GM21381 (cell line): ENCODE results near the gene LDLRAD4.

Experiments
- ATAC-seq: cut with Tn5 transposase; IDR thresholded peaks from one replicate; pipeline ENCODE4 v1.9.1; 2021; ENCODE audit warnings: mild to moderate bottlenecking, moderate library complexity; ENCODE audit not compliant: unreplicated experiment

LDLRAD4 gene

DNA sequence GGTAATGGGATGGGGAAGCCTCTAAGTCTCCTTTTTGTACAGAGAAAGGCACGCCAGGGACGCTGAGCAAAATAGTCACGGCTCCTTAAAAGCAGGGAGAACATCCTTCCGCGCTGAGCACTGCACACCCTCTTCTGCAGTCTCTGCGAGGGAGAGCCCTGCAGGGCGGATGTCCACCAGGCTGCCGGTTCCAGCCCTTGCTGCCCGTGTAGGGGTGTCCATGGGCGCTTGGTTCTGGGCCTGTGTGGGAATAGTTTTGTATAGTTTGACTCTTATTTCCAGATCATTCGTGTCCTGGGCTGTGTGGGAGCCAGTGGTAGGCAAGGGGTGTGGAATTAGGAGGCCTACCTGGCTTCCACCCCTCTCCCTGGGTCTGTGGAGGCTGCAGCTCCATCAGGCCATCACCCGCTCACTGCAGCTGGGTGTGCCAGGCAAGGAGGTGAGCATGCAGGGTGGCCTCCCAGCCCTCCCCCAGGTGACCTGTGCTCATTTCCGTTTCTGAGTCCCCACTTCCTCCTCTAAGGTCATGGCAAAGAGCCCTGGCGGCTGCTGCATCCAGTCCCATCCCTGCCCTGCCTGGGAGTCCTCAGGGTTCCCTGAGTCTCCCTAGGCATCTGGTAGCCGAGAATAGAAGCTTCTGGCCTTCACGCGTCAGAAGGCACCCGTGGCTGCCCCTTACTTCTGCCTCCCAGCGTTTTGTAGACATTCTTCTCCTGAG, 202.6 kb downstream of the LDLRAD4 start:
- ATAC-seq, result no peak

- no peak for ATAC-seq
Measured at GRCh38 chr18:13422541-13423147, 204.1 kb downstream of the LDLRAD4 start.

DNA sequence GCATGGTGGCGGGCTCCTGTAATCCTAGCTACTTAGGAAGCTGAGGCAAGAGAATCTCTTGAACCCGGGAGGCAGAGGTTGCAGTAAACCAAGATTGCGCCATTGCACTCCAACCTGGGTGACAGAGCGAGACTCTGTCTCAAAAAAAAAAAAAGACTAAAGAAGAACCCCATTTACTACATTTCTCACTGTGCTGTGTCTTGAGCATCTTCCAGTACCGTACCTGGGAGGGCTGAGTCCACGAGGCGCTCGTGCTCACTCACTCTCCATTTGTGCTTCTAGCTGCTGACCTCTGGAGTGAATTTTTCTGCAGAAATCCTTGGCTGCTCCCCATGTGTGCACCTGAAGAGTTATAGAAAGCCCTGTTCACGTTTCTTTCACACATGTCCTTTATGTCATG, 204.8 kb downstream of the LDLRAD4 start:
- no peak for ATAC-seq

DNA sequence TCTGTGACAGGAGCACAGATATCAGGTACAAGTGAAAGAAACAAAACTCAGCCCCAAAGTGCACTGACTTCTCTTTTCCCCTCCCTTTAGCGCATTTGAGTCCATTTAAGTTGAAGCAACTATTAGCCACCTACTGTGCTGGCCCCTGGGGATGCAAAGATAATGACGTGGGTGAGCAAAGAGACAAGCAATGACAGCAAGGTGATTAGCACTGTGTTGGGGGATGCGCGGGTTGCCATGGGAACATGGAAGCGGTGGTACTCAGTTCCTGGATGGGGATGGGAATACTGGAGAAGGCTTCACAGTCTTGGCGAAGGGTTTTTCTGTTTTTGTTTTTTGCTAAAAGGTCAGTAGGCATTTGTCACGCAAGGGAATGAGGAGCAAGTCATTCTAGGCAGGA, 205.8 kb downstream of the LDLRAD4 start:
- no peak for ATAC-seq

DNA sequence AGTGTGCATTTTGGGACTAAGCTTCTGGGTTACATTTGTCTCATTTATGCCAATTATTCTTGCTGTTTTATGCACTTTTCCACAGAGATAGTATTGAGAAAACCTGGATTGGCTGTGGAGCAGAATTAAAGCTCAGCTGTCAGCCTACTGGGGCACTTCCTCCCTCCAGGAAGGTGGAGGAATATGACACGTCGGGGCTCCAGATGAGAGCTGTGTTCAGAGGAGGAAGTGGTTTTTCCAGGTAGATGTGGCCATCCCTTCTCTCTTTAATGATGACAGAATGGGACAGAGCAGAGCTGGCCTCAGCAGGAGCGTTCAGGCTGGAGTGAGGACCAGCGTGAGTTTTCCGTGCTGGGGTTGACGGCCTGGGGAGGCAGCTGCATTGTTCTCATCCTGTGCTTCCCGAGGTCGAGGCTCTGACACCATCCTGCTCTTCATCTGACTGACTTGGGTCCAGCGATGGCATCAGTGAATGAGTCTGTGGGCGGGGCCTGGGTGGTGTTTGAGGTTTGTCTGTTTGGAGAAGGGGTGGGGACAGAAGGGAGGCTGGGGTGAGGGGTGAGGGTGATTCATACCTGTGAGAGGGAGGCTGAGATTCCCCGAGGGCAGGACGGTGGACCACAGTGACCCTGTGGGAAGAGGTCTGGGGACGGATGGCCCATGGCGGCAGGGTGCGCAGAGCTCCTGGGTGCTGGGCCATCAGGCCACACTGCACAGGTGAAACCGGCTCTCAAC, 207.0 kb downstream of the LDLRAD4 start:
- no peak for ATAC-seq

GRCh38 chr18:13427354-13427753, 208.8 kb downstream of the LDLRAD4 start:
- no peak for ATAC-seq

DNA sequence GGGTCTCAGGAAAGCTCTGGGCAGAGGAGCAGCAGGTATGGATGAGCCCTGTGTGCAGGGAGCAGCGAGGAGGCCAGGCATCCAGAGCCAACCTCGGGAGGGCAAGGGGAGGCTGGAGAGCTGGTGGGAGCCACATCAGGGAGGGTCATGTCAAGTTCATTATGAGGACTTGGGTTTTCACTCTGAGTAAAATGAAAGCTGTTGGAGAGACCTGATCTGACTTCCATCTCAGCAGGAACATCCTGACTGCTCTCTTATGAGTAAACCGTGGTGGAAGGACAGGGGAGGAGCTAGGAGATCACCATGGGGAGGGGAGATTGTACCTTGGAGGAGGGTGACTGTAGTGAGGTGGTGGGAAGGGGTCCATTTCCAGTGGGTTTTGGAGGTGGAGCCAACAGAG, 209.8 kb downstream of the LDLRAD4 start:
- no peak for ATAC-seq

DNA sequence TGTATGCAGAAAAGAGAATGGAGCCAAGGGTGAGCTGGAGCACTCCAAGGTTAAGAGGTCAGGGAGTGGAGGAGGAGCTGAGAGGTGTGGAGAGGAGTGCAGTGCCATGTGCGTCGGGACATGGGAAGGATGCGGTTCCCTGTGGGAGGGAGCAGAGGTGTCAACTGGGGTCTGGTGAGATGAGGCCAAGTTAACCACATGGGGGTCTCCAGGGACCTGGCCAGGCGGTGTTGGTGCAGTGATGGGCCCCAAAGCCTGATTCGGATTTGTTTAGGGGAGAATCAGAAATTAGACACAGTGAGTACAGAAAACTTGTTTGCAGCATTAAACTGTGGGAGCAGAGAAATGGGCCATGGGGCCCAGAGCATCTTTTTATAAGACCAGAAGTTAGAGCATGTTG, 210.5 kb downstream of the LDLRAD4 start:
- no peak for ATAC-seq

- ATAC-seq, result no peak
Measured at GRCh38 chr18:13429884-13430510, 211.4 kb downstream of the LDLRAD4 start.

DNA sequence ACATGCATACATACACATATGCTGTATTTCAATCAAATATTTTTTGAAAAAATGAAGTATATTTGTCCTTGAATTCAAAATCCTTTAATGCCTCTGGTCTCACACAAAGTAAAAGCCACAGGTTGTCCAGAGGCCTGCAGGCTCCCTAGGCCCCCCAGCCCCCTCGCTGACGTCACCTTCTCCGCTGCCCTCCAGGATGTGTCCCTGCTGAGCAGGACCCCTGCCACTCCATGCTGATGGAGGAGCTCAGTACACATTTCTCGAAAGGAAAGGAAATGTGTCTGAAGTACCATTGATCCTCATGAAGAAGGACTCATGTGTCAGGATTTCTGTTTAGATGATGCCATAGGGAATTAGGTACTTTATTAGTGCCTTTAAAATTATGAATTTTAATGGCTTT, 212.1 kb downstream of the LDLRAD4 start:
- no peak for ATAC-seq

GRCh38 chr18:13431886-13432285, 213.3 kb downstream of the LDLRAD4 start:
- no peak for ATAC-seq

- ATAC-seq, result no peak
Measured at GRCh38 chr18:13433125-13433524, 214.6 kb downstream of the LDLRAD4 start.

- no peak for ATAC-seq
Measured at GRCh38 chr18:13433685-13434084, 215.1 kb downstream of the LDLRAD4 start.

DNA sequence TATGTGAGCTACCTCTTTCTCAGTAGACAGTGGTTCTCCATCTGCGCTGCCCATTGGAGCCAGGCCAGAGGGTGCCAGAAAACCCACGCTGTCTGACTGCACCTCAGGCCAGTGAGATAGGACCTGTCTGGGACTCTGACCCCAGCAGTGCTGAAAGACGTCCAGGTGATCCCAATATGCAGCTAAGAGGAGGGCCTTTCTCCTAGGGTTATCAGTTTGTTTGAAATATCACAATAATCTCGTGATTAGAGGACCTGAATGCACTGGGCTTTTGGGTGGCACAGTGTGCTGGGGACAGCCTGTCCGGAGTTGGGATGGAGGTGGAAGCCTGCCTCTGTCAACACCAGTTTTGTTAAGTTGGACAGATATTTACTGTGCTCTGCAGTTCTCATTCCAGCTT, 216.3 kb downstream of the LDLRAD4 start:
- ATAC-seq, result no peak

- ATAC-seq, result no peak
Measured at GRCh38 chr18:13435586-13436333, 217.2 kb downstream of the LDLRAD4 start.

DNA sequence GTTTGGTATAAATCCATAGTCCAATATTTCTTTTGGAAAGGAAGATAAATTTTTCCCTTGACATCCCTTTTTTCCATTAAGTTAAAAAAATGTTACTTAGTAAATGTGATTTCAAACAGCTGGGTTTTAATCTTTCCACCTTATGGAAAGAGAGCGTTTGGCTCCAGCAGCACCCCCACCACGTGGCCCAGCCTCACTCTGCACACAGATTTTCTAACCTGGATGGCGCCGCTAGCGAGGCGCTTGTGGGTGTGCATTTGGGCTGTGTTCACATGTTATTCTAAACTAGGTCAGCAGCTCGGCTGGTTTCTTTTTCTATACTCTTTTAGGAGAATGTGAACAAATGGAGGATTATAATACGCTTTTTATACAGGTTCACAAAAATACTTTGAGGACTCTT, 218.0 kb downstream of the LDLRAD4 start:
- ATAC-seq, result no peak

DNA sequence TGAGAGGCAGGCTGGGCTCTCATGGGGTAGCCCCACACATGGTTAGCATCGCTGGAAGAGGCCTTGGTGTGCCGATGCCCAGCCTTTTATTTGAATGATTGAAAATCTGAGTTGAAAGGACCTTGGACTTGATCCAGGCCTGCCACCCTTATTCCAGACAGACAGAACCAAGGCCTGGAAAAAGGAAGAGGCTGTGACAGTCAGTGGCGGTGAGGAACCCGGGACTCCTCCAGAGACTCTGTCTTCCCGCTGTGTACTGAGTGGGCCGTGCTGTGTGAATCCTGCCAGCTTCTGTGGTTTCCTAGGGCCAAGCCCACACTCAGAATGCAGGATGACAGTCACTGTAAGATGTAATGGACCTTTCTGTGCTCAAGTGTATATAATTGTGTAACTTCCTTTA, 218.5 kb downstream of the LDLRAD4 start:
- ATAC-seq, result no peak

GRCh38 chr18:13437796-13438506, 219.4 kb downstream of the LDLRAD4 start:
- no peak for ATAC-seq

DNA sequence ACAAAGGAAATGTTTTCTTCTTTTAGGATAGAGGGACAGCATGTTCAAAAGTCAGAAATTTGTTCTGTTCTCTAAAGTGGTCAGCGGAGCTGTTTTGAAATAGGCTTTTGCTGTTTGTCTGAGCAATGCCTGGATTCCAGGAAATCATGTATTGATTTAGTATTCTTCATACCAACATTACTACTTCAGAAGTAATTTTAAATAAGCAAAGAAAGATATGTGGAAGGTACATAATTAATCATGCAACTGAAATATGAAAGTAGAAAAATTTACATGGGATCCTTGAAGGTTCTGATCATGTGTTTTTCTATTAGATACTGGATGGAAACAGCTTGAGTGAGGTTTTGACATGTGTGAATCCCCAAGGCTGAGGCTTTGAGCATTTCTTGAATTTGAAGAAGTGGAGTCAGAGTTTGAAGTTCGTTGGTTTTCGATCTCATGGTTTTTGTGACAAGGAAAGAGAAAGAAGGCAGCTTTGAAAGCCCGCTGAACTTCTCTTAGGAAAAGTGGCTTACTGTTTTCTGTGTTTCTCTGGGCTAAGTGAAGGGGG, 220.0 kb downstream of the LDLRAD4 start:
- ATAC-seq, result no peak

DNA sequence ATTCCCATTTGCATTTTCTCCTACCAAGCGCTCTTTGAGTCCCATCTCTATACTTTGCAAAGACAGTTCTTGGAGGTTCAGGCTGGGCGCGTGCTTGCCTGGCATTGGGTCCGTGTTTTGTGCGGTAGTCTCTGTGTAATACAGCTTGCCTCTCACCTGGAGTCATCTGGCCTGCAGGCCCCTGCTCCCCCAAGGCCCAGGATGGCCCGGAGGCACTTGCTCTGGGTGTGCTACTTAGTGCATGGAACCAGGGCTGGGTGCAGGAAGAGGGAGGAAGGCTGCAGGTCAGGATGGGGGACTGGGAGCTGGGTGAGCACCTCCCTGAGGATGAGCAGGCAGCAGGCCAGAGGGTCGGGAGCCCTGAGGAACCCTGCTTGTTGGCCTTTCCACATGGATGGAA, 220.9 kb downstream of the LDLRAD4 start:
- no peak for ATAC-seq
